HEK293 (cell line): ENCODE results near the gene NDUFS7.

Experiments
- FEZF1 ChIP-seq: fragments of 450-650 bp; formaldehyde crosslinking; IDR thresholded peaks from 2 replicates; pipeline ENCODE4 v1.5.1; 2016; ENCODE audit warnings: missing biosample characterization, missing genetic modification characterization
- HIC1 ChIP-seq: fragments of 450-650 bp; formaldehyde crosslinking; IDR thresholded peaks from 2 replicates; pipeline ENCODE4 v1.5.1; 2016; ENCODE audit warnings: missing biosample characterization, missing genetic modification characterization
- HOXD13 ChIP-seq: sonication (generic); formaldehyde crosslinking; IDR thresholded peaks from 2 replicates; pipeline ENCODE4 v1.8.0; 2022; ENCODE audit warnings: missing genetic modification reagents, borderline replicate concordance
- IKZF3 ChIP-seq: fragments of 450-650 bp; IDR thresholded peaks from 2 replicates; pipeline ENCODE4 v1.5.0; 2018; ENCODE audit warnings: missing biosample characterization, mild to moderate bottlenecking, missing genetic modification characterization, moderate library complexity
- KLF9 ChIP-seq: fragments of 450-650 bp; formaldehyde crosslinking; IDR thresholded peaks from 2 replicates; pipeline ENCODE4 v1.5.1; 2016; ENCODE audit warnings: missing biosample characterization, missing genetic modification characterization, low read depth
- PBX3 ChIP-seq: sonication (generic); formaldehyde crosslinking; IDR thresholded peaks from 2 replicates; pipeline ENCODE4 v1.8.1; 2022; ENCODE audit warnings: mild to moderate bottlenecking, moderate library complexity, missing genetic modification reagents
- ZBTB26 ChIP-seq: fragments of 450-650 bp; formaldehyde crosslinking; optimal IDR thresholded peaks from 2 replicates; pipeline ENCODE3; 2016; ENCODE audit warnings: missing biosample characterization, mild to moderate bottlenecking, missing genetic modification characterization
- ZBTB49 ChIP-seq: fragments of 450-650 bp; formaldehyde crosslinking; IDR thresholded peaks from 2 replicates; pipeline ENCODE4 v1.5.1; 2016; ENCODE audit warnings: missing biosample characterization, missing genetic modification characterization, low read depth
- ZBTB6 ChIP-seq: fragments of 450-650 bp; formaldehyde crosslinking; IDR thresholded peaks from 2 replicates; pipeline ENCODE4 v1.5.1; 2017; ENCODE audit warnings: missing biosample characterization, missing genetic modification characterization
- ZBTB7A ChIP-seq: fragments of 450-650 bp; formaldehyde crosslinking; IDR thresholded peaks from 2 replicates; pipeline ENCODE4 v1.5.1; 2016; ENCODE audit warnings: low read depth, missing biosample characterization, missing genetic modification characterization
- ZBTB8A ChIP-seq: fragments of 450-650 bp; formaldehyde crosslinking; IDR thresholded peaks from 2 replicates; pipeline ENCODE4 v1.5.1; 2016; ENCODE audit warnings: missing biosample characterization, missing genetic modification characterization
- ZNF223 ChIP-seq: fragments of 450-650 bp; formaldehyde crosslinking; IDR thresholded peaks from 2 replicates; pipeline ENCODE4 v1.5.1; 2016; ENCODE audit warnings: missing biosample characterization, missing genetic modification characterization
- ZNF23 ChIP-seq: fragments of 450-650 bp; formaldehyde crosslinking; IDR thresholded peaks from 2 replicates; pipeline ENCODE4 v1.5.1; 2016; ENCODE audit warnings: missing biosample characterization, missing genetic modification characterization, borderline replicate concordance
- ZNF292 ChIP-seq: fragments of 450-650 bp; formaldehyde crosslinking; IDR thresholded peaks from 2 replicates; pipeline ENCODE4 v1.5.1; 2016; ENCODE audit warnings: low read depth, missing biosample characterization, missing genetic modification characterization, borderline replicate concordance
- ZNF350 ChIP-seq: fragments of 450-650 bp; formaldehyde crosslinking; IDR thresholded peaks from 2 replicates; pipeline ENCODE4 v1.5.0; 2017; ENCODE audit warnings: missing biosample characterization, mild to moderate bottlenecking, missing genetic modification characterization
- ZNF362 ChIP-seq: fragments of 450-650 bp; formaldehyde crosslinking; IDR thresholded peaks from 2 replicates; pipeline ENCODE4 v1.5.1; 2016; ENCODE audit warnings: missing biosample characterization, missing genetic modification characterization
- ZNF391 ChIP-seq: fragments of 450-650 bp; formaldehyde crosslinking; IDR thresholded peaks from 2 replicates; pipeline ENCODE4 v1.5.1; 2016; ENCODE audit warnings: low read depth, missing biosample characterization, missing genetic modification characterization, borderline replicate concordance
- ZNF488 ChIP-seq: fragments of 450-650 bp; formaldehyde crosslinking; IDR thresholded peaks from 2 replicates; pipeline ENCODE4 v1.5.1; 2016; ENCODE audit warnings: missing biosample characterization, missing genetic modification characterization
- ZNF513 ChIP-seq: fragments of 450-650 bp; IDR thresholded peaks from 2 replicates; pipeline ENCODE4 v1.5.1; 2018; ENCODE audit warnings: missing biosample characterization, missing genetic modification characterization
- ZNF561 ChIP-seq: fragments of 450-650 bp; IDR thresholded peaks from 2 replicates; pipeline ENCODE4 v1.5.1; 2018; ENCODE audit warnings: missing biosample characterization, missing genetic modification characterization, borderline replicate concordance
- ZNF664 ChIP-seq: fragments of 450-650 bp; formaldehyde crosslinking; IDR thresholded peaks from 2 replicates; pipeline ENCODE4 v1.5.1; 2016; ENCODE audit warnings: missing biosample characterization, missing genetic modification characterization
- ZNF701 ChIP-seq: fragments of 450-650 bp; formaldehyde crosslinking; IDR thresholded peaks from 2 replicates; pipeline ENCODE4 v1.5.1; 2016; ENCODE audit warnings: missing biosample characterization, missing genetic modification characterization
- ZNF777 ChIP-seq: fragments of 450-650 bp; formaldehyde crosslinking; IDR thresholded peaks from 2 replicates; pipeline ENCODE4 v1.5.1; 2017; ENCODE audit warnings: missing biosample characterization, missing genetic modification characterization, borderline replicate concordance
- ZNF785 ChIP-seq: fragments of 450-650 bp; formaldehyde crosslinking; IDR thresholded peaks from 2 replicates; pipeline ENCODE4 v1.5.1; 2016; ENCODE audit warnings: missing biosample characterization, missing genetic modification characterization
- ZNF837 ChIP-seq: fragments of 450-650 bp; formaldehyde crosslinking; IDR thresholded peaks from 2 replicates; pipeline ENCODE4 v1.5.1; 2016; ENCODE audit warnings: missing biosample characterization, missing genetic modification characterization

Gene NDUFS7

GRCh38 chr19:1383312-1384084, at the start of gene NDUFS7 (continued):
- peak; percentile 100 for TF ChIP-seq ZNF561 (tag by site-specific recombination)
- peak; percentile 91 for TF ChIP-seq IKZF3 (tag by site-specific recombination)
- TF ChIP-seq ZNF391 (tag by site-specific recombination): peak; percentile 100
- no peak for TF ChIP-seq ZNF701 (tag by site-specific recombination)
- TF ChIP-seq ZNF292 (tag by site-specific recombination): no peak
- TF ChIP-seq PBX3: peak; percentile 84; the same call in 1 of the 2 replicates
- peak; percentile 71; the same call in 1 of the 2 replicates for TF ChIP-seq KLF9 (tag by site-specific recombination)
- no peak for TF ChIP-seq ZBTB49
- peak; percentile 100 for TF ChIP-seq ZBTB7A (tag by site-specific recombination)
- TF ChIP-seq ZNF350: no peak
- TF ChIP-seq ZNF362: peak; percentile 71; the same call in 1 of the 2 replicates
- peak; percentile 99 for TF ChIP-seq ZNF785 (tag by site-specific recombination)
- TF ChIP-seq ZNF837 (tag by site-specific recombination): peak; percentile 93; the same call in 1 of the 2 replicates
- TF ChIP-seq HIC1: peak; percentile 76
- TF ChIP-seq ZNF513 (tag by site-specific recombination): peak; percentile 66; the same call in 1 of the 2 replicates
- no peak; the same call in 1 of the 2 replicates for TF ChIP-seq ZNF223 (tag by site-specific recombination)
- TF ChIP-seq ZBTB26 (tag by site-specific recombination): peak; percentile 93
- TF ChIP-seq ZNF23: peak; percentile 58; the same call in 1 of the 2 replicates
- TF ChIP-seq ZBTB8A (tag by site-specific recombination): peak; percentile 90
- peak; percentile 90 for TF ChIP-seq ZNF777 (tag by site-specific recombination)
- TF ChIP-seq FEZF1: peak; percentile 57
- TF ChIP-seq ZBTB6 (tag by site-specific recombination): peak; percentile 90
- TF ChIP-seq ZNF488 (tag by site-specific recombination): peak; percentile 82; the same call in 1 of the 2 replicates
- TF ChIP-seq ZNF664 (tag by site-specific recombination): peak; percentile 92
- no peak for TF ChIP-seq HOXD13
